Epithelial cell of proximal tubule (primary cell): ENCODE results near the gene ZNF565. TPM values are rescaled to one million over a fixed set of nuclear protein-coding genes. Genes with fewer than 3 reads are reported as not detected.

Experiments
- DNase-seq: peaks from one replicate; pipeline ENCODE4 v3.0.0-alpha.2; 2011; ENCODE audit warnings: low read depth
- H3K4me3 ChIP-seq: 2 replicates; pipeline ENCODE4 v1.5.1; 2011; ENCODE audit warnings: low read depth, mild to moderate bottlenecking, low read length
- CTCF ChIP-seq: conservative IDR thresholded peaks from 2 replicates; pipeline ENCODE4 v1.5.1; 2012; ENCODE audit warnings: low read depth, mild to moderate bottlenecking, low read length
- total RNA-seq: library from RNA; depleted of rRNA; stranded (reverse); fragments of >200 nt; gene quantifications from 2 replicates; pipeline ENCODE4 v1.2.3, GENCODE V29; 2015

ZNF565 gene
- total RNA-seq, 1 donor from 2014 or later: 0.98 TPM

DNA sequence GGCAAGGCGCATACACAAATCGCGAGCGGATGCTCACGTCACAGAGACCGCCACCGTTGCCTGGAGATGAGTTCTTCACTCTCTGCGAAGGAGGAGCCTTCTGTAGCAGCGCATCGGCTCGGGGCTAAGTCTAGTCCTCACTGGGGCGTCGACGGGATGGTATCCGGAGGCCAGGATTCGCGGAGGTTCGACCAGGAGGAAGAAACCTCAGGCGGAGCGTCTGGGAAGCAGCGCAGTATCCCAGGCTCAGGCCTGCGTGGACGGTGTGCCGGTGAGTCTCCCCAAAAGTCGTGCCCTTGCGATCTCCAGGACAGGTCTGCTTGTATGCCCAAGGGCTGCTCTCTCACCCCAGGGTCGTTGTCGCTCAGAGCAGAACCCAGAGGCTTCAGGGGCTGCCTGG is 40.9 kb upstream of the ZNF565 start:
- TF ChIP-seq CTCF: no peak
- no peak overlapping the region for H3K4me3 ChIP-seq
- no peak for DNase-seq

DNA sequence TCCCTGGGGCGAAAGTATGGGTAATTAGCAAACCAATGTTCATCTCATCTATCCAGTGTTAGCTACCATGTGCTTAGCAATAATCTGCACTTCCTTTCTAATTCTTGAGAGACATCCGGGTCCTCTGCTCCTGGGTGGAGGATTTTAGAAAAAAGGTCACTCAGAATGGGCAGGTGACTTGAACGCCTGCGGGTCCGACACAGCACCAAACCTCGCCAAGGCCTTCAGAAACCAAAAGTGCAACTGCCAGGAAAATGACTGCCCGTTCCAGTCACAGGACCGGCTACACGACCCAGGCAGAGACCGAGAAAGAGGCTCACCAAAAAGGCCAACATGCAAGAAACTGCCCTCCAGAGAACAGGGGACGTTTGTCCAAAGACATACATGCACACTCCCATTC is 40.4 kb upstream of the ZNF565 start:
- TF ChIP-seq CTCF: no peak
- no peak overlapping the region for H3K4me3 ChIP-seq
- no peak for DNase-seq

GRCh38 chr19:36252047-36252446 is 37.6 kb upstream of the ZNF565 start:
- no peak for DNase-seq
- H3K4me3 ChIP-seq: no peak overlapping the region
- TF ChIP-seq CTCF: no peak

DNA sequence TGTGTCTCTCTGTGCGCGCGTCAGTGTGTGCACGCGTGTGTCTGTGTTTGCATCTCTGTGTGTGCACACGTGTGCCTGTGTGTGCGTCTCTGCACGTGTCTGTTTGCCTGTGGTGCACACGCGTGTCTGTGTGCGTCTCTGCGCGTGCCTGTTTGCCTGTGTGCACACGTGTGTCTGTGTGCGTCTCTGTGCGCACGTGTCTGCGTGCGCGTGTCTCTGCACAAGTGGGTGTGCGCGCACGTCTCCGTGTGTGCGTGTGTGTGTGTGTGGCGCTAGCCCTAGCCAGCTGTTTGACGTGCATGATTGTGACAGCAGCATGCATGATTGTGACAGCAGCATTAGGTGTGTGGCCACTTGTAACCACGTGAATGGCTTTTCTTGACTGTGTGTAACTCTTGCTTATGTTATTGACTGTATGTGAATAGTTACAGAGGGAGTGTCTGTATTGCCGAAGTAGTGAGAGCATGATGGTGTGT is 31.6 kb upstream of the ZNF565 start:
- DNase-seq: no peak
- H3K4me3 ChIP-seq: peak overlapping the region; percentile 11
- no peak for TF ChIP-seq CTCF

GRCh38 chr19:36245210-36246005 is 30.9 kb upstream of the ZNF565 start:
- TF ChIP-seq CTCF: no peak
- H3K4me3 ChIP-seq: peak overlapping the region; percentile 19
- no peak for DNase-seq

GRCh38 chr19:36244066-36244465 is 29.6 kb upstream of the ZNF565 start:
- no peak for TF ChIP-seq CTCF
- DNase-seq: no peak
- H3K4me3 ChIP-seq: no peak overlapping the region

DNA sequence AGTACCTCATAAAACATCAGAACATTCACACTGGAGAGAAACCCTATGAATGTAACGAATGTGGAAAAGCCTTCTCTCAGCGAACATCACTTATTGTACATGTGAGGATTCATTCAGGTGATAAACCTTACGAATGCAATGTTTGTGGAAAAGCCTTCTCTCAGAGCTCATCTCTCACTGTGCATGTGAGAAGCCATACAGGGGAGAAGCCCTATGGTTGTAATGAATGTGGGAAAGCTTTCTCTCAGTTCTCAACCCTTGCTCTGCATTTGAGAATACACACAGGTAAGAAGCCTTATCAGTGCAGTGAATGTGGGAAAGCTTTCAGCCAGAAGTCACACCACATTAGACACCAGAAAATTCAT is 22.5 kb upstream of the ZNF565 start:
- H3K4me3 ChIP-seq: no peak overlapping the region
- TF ChIP-seq CTCF: no peak
- no peak for DNase-seq
